ENCODE results near the gene CSNK1A1.
"Not testable (repeated sequence)": the region's sequence is repeated elsewhere in the genome, so short reads cannot be mapped to it uniquely, and the experiment has no call there.

The CSNK1A1 gene

DNA sequence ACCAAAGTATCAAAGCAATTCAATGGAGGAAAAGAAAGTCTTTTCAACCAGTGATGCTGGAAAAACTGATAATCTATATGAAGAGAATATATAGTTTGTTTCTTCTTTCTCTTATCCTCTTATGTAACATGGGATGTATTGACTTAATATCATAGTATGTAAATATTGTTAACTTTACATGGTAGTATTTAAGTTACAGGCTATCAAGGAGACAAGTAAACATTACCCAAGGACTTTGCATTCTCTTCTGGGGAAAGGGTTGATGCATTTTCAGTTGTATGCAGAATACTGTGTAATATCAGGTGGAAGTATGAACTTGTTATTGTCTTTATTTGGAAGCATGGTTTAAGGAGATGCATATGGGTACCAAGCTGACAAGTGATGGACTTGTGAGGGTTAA is 20.9 kb upstream of the CSNK1A1 start:
- DNase-seq, result no peak

DNA sequence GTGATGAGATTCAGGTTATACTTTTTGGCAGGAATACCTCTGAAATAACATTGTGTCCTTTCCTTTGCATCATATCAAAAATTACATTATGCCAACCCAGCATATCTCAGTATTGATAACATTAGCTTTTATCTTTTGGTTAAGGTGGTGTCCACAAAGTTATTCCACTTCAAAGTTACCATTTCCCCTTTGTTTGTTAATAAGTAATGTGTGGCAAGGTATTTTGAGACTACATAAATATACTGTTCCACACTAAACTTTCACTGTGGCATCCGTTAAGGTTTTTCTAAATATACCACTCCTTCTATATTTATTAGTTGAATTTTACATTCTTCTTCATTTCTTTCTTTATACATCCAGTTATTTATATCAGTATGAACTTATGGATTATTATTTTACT is 16.0 kb upstream of the CSNK1A1 start:
- DNase-seq, result no peak

DNA sequence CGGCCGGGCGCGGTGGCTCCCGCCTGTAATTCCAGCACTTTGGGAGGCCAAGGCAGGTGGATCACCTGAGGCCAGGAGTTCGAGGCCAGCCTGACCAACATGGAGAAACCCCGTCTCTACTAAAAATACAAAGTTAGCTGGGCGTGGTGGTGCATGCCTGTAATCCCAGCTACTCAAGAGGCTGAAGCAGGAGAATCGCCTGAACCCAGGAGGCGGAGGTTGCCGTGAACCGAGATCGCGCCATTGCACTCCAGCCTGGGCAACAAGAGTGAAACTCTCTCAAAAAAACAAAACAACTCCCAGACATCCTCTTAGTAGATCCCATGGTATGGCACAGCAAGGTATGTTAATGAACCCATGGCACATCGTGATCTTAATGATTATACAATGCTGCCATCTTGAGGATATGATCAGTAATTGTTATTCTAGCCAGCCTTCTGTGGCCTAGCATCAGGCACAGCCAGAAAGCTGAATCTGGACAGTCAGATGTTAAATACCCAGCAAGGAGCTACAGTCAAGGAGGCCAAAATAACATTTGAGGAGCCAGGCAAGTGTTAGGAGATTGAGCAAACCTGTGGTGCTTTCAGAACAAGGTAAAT is 13.4 kb upstream of the CSNK1A1 start:
- peak; percentile 85 for DNase-seq

DNA sequence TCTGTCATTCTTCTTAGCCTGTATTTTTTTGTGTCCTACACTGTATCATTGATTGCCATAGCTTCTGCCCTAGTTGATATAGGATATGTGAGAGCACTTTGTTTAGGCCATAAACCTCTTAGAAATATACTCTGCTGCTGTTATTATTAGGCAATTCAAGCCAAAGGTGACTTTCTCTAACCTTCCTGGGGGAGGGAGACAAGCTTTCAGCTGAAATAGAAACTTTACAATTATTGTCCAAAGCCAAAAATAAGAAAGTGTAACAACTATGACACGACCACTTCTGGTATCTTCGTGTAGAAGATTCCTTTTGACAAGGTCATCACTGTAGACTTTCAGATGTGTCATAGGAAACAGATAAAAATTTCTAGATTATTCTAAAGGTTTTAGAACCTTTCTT is 12.2 kb upstream of the CSNK1A1 start:
- peak; percentile 73 for DNase-seq

DNA sequence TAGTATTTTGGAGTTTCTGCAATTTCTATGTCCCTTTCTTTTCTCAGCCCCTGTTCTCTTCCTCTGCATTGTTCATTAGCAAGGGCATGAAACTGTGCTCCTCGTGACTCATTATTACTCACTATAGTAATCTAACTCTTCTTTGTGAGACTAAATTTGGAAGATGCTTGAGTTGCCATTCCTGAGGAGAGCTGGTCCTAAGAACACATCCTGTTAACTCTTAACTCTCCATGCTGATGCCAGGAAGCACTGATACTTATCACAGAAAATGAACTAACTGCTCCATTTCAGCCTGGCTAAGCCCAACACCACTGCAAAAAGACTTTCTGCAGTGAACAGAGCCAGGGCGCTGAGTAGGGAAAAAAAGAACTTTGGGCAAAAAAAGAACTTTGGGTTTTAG is 10.6 kb upstream of the CSNK1A1 start:
- DNase-seq, result peak; percentile 97

DNA sequence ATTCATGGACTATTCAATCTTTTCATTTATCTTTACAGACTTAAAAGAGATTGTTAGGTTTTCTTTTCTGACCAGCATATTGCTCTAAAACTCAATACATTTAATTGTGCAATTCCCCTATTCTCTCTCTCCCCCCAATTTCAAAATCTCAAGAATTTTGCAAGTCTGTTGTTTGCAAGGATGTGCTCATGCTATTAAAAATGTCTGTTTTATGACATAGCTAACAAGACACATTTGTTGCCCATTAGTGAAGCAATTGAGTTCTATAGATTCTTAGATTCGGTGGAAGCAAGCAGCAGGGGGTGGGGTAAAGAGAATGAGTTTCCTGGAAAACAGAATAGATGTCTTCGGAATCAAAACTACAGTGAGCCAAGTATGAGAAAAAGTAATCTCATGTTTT is 8.5 kb upstream of the CSNK1A1 start:
- DNase-seq, result peak; percentile 76

DNA sequence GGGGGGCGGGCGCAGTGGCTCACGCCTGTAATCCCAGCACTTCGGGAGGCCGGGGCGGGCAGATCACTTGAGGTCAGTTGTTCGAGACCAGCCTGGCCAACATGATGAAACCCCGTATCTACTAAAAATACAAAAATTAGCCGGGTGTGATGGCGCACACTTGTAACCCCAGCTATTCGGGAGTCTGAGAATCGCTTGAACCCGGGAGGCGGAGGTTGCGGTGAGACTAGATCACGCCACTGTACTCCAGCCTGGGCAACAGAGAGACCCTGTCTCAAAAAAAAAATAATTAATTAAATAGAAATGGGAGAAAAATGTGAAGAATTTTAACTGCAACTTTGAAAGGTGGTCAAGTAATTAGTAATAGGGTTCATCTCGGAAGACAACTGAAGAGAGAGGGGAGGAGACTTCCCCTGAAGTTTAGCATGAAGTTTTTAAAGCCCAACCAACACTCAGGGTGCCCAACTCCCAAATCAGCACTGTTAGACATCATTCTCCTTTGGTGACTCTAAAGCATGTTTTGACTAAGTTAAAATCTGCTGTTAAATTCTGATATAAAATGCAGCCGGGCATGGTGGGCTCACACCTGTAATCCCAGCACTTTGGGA is 1.4 kb upstream of the CSNK1A1 start:
- peak; percentile 38 for DNase-seq

DNA sequence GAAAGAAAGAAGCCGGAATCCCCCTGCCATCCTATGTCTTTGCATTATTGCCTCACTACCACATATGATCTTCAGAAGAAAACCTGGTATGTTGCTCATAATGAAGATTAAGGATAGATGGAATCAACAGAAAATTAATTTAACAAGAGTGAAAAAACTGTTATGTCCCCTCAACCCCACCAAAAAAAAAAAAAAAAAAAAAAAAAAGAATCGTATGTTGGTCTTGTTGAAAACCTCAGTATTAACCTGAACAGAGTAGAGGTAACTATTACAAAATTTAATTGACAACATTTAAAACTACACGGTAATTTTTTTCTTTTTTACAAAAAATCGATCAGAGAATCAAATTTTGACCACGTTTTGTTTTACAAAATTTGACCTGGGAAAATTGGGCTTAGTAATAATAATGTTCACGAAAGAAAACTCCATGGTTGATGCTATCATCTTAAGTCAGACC is 827 bp upstream of the CSNK1A1 start:
- no peak for DNase-seq

DNA sequence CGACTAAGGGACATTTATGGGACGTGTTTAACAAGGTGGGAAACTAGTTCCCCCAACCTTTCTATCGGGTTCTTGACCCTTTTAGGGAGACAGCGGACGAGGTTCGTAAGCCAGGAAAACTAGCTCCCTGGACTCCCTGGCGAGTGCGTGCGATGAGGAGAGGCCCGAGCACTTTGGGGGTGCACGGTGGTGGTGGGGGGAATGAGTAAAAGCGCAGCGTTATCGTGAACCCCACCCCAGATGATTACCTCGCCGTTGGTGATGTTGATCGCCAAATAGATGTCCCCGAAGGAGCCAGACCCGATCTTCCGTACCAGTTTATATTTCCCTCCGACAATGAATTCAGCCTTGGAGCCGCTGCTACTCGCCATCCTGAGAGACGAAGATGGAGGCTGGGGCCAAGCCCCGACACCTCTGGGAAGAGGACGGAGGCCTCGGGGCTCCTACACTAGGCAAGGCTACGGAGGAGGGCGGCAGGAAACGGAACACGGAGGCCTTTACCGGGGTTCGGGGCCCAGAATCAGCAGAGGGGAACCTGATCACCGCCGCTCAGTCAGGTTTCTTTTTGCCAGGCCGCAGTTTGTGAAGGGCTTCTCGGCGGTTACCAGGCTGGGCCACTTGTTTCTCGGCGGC is 529 bp downstream of the CSNK1A1 start:
- DNase-seq, result no peak

DNA sequence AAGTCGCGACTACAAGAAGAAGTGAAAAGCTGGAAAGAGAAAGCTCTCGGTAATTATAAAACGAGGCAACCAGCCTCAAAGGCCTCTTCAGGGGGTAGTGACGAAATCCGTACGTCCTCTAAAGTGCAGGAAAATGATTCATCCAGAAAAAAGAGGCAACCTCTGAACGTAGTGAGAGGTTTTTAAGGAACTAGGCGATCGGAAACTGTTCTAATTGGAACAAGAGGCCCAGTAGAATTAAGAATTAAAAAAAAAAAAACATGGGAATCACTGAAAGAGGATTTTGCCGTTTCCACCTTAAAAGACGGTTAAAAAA is 1.0 kb downstream of the CSNK1A1 start:
- peak; percentile 70 for DNase-seq

DNA sequence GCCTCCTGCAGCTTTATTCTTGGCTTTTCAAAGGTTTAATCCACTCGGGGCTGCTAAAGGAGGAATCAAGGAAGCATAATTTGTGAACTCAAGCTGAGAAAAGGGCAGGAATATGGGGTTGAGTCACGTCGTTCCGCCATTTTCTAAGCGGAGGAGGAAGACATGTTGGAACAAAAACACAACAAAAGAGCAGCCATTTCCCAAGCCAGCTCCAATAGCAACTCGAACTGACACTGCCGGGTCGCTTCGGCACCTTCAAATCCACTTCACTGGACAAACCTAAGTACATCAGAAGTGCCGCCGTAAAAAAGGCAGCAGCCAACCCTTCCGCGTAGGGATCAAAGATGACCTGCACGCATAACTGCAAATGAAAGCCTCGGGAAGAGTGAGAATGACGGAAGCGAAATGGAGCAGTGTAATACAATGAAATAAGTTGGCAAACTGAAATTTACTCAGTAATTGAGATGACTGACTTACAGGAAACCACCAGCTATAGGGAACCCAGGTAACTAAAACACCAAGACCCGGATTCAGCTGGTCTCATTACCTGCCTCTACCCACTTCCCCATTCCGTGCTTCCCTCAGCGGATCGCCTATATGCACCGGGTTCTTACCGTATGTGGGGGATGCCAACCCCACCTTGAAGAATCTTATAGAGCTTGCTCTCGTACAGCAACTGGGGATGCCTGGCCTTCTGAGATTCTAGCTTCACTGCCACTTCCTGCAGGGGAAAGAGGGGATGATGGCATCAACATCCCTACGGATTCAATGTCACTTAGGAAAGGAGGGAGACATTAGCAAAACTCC is 1.6 kb downstream of the CSNK1A1 start:
- peak; percentile 64 for DNase-seq

DNA sequence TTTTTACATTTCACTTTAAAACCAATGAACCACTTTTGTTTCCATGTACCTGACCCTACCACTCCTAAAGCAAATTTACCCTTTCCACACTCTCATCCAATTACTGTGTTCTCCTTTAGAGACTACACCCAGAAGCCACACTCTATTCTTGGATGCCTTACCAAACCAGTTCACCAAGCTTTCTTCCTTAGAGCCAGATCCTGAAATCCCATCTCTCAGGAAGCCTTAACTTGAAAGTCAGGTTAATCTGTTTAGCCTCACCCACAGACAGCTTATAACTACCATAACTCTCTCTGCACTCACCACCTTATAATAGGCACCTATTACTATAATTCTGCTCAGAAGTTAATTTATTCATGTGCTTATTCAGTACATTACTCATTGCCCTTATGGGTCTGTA is 4.3 kb downstream of the CSNK1A1 start:
- DNase-seq, result no peak

DNA sequence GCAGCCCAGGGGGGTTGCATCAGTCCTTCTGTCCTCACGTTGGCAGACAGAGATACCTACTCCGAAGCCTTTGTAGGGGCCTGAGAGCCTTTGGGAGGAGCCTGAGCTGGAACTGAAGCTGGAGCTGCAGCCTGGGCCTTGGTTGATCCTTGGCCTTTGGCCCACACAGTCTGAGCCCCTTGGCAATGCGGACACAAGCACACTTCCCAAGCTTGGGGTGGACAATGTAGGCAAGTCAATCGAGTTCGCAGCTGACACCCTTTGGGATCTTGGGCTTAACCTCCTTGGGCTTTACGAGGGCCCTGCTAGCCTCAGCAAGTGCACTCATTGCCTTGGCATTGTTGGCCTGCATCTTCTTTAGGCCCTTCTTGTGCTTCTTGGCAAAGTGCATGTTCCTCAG is 5.9 kb downstream of the CSNK1A1 start:
- no peak for DNase-seq

DNA sequence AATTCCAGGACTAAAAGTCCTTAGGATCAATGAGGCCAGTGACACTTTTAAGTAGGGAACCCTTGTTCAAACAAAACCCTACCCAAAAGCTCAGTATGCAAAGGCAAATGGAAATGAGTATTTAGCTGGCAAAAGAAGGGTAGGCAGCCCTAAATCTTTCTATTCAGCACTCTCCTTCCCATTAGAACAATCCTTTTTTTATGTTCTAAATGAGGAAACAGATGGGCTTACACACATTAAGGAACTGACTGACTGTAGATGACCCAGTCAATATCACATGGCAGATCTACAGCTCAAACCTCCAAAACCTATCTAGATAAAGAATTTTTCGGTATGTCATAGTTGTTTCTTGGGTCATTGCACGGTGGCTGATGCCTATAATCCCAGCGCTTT is 7.2 kb downstream of the CSNK1A1 start:
- DNase-seq, result no peak

DNA sequence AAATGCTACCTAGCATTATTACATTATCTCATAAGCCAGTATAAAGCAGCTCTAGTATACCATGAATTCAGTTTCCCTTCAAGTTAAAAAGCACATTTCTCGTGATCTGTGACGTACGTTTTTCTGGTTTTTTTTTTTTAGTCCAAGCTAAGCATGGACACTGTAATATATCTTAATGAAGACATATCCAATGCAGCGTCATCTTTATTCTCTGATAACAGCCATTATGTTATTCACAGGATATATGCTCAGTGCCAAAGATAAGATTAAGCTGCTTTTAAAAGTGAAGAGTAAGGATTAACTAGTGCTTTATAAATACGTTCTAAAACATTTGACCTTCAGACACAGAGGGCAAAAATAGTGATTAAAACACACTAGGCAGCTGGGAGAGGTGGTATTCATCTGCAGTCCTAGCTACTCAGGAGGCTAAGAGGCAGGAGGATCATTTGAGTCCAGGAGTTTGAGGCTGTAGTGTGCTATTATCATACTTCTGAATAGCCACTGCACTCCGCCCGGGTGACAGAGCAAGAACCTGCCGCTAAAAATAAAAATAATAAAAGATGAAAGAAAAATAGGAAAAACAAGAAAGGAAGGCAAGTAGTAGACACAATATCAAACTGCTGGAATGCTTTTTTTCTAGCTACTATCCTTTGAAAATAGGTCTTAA is 7.7 kb downstream of the CSNK1A1 start:
- DNase-seq, result no peak

DNA sequence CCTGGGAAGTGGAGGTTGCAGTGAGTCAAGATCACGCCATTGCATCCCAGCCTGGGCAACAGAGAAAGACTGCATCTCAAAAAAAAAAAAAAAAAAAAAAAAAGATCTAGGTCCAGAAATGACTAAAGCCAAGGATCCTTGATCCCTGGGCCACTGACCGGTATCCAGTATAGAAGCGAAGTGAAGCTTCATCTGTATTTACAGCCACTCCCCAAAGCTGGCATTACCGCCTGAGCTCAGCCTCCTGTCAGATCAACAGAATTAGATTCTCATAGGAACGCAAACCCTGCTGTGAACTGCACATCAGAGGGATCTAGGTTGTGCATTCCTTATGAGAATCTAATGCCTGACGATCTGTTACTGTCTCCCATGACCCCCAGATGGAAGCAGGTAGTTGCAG is 9.3 kb downstream of the CSNK1A1 start:
- no peak for DNase-seq

DNA sequence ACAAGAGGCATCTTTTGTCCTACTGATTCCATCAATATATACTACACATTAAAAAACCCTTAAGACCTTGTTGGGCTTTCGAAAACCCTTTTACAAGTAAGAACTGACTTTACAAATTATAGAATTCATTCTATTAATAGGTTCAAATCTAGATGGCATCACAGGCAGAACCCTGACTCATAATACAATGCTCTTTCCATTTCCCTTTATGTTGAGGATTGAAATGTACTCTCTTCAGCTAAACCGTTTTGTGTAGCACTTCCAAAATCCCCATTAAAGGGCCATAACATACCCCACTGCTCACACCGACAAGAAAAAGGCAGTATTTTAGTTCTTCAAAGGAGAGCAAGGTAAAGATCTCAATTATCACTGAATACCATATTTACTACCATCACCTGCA is 11.2 kb downstream of the CSNK1A1 start:
- no peak for DNase-seq

DNA sequence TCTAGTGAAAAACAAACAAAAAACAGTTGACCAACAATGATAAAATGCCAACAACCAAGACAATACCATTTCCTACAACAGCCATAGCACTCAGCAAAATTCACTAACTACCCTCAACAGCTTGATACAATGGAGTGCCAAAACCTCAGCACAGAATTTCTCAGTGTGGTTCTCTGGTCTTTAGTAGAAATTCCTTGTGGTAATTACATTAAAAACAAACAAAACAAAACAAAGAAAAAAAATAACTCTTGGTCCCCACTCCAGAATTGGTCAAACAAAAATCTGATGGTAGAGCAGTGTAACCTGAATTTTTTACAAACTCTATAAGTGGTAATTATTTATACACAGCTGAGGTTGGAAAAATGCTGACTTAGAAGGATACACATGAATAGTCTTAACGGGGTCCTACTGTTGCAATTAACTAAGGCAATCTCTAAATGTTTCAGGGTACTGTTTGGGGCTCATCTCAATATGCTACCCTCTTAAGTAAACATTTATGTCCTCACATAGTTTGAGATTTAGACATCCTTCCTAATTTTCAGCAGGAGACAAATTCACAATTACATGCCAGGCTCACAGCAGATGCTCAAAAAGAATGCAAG is 13.8 kb downstream of the CSNK1A1 start:
- DNase-seq, result no peak

DNA sequence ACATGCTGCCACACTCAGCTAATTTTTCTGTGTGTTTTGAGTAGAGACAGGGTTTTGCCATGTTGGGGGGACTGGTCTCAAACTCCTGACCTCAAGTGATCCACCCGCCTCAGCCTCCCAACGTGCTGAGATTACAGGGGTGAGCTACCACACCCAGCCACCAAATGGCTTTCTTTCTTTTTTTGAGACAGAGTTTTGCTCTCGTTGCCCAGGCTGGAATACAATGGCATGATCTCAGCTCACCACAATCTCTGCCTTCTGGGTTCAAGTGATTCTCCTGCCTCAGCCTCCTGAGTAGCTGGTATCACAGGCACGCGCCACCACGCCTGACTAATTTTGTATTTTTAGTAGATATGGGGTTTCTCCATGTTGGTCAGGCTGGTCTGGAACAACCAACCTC is 15.5 kb downstream of the CSNK1A1 start:
- DNase-seq, result not testable (repeated sequence)

DNA sequence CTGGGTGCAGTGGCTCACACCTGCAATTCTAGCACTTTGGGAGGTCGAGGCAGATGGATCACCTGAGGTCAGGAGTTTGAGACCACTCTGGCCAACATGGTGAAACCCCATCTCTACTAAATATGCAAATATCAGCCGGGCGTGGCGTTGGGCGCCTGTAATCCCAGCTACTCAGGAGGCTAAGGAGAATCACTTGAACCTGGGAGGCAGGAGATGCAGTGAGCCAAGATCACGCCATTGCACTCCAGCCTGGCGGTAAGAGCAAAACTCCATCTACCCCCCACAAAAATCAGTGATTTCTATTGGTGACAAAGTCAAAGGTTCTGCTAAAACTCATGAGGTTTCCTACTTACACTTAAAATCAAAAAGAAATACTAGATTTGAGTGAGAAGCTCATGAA is 18.8 kb downstream of the CSNK1A1 start:
- DNase-seq, result no peak

DNA sequence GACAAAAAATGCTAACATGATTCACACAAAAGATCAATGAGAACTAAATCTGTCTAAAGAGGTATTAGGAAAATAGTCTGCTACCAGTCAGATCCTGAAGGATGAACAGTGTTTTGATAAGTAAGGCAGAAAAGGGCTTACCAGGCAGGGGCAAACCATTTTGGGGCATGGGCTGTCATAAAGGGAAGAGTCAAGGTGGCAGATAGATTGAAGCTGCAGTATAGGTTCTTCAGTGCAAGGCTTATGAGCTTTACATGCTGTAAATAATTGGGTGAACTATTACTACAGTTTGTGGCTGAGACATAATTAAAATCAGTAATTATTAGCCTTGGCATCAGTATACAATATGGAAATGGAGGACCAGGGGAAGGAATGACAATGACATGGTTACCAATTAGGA is 21.8 kb downstream of the CSNK1A1 start:
- DNase-seq, result no peak

DNA sequence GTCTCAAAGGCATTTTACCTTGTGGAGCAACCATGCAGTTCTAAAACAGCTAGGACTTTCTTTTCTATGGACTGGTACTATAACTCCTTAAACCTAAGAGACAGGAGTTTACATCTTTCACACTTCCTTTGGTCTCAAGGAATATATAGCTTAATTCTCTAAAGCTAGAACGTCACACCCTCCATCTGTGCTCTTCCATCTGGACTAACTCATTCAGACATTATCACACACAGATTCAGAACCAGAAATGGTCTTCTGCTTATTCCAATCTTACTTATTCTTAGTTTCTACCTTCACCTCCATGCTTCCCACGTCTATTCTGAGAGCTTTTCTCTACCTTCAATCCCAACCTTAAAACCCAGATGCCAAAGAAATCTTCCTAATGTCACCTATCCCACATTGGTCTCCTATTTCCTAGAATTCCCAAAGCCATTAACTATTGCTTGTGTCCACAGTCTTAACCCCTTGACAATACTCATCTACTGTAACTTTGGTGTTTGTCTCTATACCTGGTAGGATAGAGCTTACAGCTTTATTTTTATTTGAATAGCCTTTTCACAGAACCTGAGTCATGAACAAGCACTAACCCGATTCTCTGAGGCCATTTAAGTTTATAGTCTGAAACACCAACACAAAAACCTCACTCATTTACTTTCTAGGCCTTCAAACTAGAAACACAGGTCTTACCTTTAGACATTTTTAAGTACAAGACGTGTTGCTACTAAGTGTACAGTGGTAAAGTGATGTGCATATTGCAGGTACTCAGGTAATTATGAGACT is 22.8 kb downstream of the CSNK1A1 start:
- no peak for DNase-seq
